ENCODE measurements around the gene ADGRG7.

Gene ADGRG7

DNA sequence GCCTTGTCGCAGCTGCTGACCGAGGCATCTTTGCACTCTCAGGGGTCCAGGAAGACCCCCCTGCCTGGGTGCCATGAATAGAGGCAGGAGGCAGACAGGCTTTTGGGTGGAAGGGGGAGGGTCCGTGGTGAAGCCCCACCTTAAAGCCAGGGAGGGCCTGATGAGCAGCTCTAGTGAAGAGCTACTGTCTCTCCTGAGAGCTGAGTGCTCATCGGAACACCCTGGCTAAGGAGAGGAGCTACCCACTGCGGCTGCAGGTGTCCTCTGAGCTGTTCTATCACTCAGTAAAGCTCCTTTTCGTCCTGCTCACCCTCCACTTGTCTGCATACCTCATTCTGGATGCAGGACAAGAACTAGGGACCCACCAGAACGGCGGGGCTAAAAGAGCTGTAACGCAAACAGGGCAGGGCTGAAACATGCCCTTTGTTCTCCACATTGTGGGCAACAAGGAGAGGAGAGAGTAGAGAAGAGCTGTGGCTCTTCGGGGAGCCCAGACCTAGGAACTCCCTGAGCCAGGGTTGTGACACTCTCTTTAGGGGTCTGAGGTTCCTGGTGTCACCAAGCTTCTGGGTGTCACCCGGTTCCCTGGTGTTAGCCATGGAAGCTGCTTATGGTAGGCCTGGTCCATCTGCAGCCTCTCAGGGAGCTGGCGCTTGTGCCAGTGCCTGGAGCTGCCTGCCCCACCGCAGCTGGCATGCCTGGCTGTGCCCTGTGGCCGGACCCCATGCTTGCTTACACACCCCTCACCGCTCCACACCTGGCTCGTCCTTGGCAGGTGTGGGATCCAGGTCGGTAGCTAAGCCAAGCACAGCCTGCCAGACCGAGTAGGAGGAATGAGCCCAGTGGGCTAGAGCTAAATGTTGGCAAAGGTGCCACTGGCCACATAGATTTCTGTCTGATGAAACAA, 73.7 kb downstream of the ADGRG7 start:
- DNase-seq (ENCODE audit: insufficient read length, low spot score) (no peak), FAIRE-seq (no peak)

DNA sequence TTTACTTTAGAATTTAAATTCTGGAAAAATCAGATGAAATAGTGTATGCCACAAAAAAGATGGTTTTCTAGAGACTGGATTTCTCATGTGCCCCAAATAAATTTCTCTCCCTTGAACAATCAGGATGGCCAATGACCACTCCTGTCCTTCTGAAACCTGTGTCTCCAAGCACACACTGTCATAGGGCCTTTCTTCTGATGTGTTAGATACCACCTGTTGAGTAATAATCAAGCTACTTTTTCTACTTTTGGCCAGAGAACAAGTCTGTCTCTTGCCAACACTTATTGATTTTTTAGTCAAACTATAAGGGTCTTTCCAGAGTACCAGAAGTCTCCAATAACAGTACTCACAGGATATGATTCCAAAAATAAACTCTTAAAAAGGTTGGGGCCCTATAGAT, 83.8 kb downstream of the ADGRG7 start:
- FAIRE-seq, result no peak
- TF ChIP-seq POU2F2 (IDR thresholded peaks at IDR 0.05; ENCODE audit: low read depth, low read length) (no peak), POLR2AphosphoS5 (IDR thresholded peaks at IDR 0.05; ENCODE audit: low read depth, low read length) (no peak), PAX5 (IDR thresholded peaks at IDR 0.05; ENCODE audit: insufficient read depth, low read length, severe bottlenecking) (no peak), SPI1 (IDR thresholded peaks at IDR 0.05; ENCODE audit: low read depth, low read length) (no peak), POLR2A (IDR thresholded peaks at IDR 0.05; ENCODE audit: low read depth, low read length) (no peak), TAF1 (IDR thresholded peaks at IDR 0.05; ENCODE audit: low read depth, low read length) (no peak)
- no peak for DNase-seq (ENCODE audit: insufficient read length, low spot score)

More for the DNA sequence above, 73.7 kb downstream of the ADGRG7 start:
- TF ChIP-seq TAF1 (IDR thresholded peaks at IDR 0.05; ENCODE audit: low read depth, low read length), result no peak
- no peak for TF ChIP-seq SPI1 (IDR thresholded peaks at IDR 0.05; ENCODE audit: low read depth, low read length)
- no peak for TF ChIP-seq PAX5 (IDR thresholded peaks at IDR 0.05; ENCODE audit: insufficient read depth, low read length, severe bottlenecking)
- no peak for TF ChIP-seq POU2F2 (IDR thresholded peaks at IDR 0.05; ENCODE audit: low read depth, low read length)
- TF ChIP-seq POLR2AphosphoS5 (IDR thresholded peaks at IDR 0.05; ENCODE audit: low read depth, low read length), result no peak
- no peak for TF ChIP-seq POLR2A (IDR thresholded peaks at IDR 0.05; ENCODE audit: low read depth, low read length)

DNA sequence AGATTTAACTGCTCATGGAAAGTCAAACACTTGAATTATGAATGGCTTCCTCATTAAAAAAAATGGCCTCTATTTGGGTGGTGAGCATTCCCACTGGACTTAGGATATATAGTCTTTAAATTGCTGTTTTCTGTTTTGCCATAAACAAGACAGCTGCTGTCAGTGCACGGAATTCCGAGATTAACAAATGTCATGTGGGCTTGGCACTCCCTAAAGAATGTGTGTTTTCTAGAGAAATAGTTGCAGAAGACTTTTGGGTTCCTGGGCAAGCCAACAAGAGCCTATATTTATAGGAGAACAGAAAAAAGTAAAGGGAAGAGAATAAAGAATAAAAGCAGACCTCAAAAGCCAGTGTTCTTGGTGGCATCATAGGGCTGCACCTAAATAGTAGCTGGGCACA, 86.3 kb downstream of the ADGRG7 start:
- FAIRE-seq (no peak), DNase-seq (ENCODE audit: insufficient read length, low spot score) (no peak)
- TF ChIP-seq POLR2A (IDR thresholded peaks at IDR 0.05; ENCODE audit: low read depth, low read length) (no peak), POLR2AphosphoS5 (IDR thresholded peaks at IDR 0.05; ENCODE audit: low read depth, low read length) (no peak), SPI1 (IDR thresholded peaks at IDR 0.05; ENCODE audit: low read depth, low read length) (no peak), TAF1 (IDR thresholded peaks at IDR 0.05; ENCODE audit: low read depth, low read length) (no peak), POU2F2 (IDR thresholded peaks at IDR 0.05; ENCODE audit: low read depth, low read length) (no peak), PAX5 (IDR thresholded peaks at IDR 0.05; ENCODE audit: insufficient read depth, low read length, severe bottlenecking) (no peak)

DNA sequence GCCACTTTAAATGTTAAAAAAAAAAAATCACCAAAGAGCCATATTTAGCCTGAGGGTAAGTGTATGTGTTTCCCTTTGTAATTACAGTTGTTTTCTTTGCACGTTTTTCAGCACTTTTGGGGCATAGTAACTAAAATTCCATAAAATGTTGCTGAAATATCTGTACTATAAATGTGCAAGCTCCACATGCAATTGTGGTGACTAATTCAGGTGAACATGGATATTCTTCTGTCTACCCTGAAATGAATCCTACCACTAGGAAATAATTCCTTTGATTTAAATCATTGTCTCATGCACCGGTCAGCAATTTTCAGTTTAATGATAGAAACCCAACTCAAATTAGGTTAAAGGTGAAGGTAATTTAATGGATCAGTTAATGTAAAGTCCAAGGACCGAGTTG, 86.8 kb downstream of the ADGRG7 start:
- FAIRE-seq (no peak), DNase-seq (ENCODE audit: insufficient read length, low spot score) (no peak)
- no peak for TF ChIP-seq POLR2AphosphoS5 (IDR thresholded peaks at IDR 0.05; ENCODE audit: low read depth, low read length)
- TF ChIP-seq SPI1 (IDR thresholded peaks at IDR 0.05; ENCODE audit: low read depth, low read length), result no peak
- no peak for TF ChIP-seq POU2F2 (IDR thresholded peaks at IDR 0.05; ENCODE audit: low read depth, low read length)
- no peak for TF ChIP-seq POLR2A (IDR thresholded peaks at IDR 0.05; ENCODE audit: low read depth, low read length)
- TF ChIP-seq PAX5 (IDR thresholded peaks at IDR 0.05; ENCODE audit: insufficient read depth, low read length, severe bottlenecking), result no peak
- no peak for TF ChIP-seq TAF1 (IDR thresholded peaks at IDR 0.05; ENCODE audit: low read depth, low read length)

DNA sequence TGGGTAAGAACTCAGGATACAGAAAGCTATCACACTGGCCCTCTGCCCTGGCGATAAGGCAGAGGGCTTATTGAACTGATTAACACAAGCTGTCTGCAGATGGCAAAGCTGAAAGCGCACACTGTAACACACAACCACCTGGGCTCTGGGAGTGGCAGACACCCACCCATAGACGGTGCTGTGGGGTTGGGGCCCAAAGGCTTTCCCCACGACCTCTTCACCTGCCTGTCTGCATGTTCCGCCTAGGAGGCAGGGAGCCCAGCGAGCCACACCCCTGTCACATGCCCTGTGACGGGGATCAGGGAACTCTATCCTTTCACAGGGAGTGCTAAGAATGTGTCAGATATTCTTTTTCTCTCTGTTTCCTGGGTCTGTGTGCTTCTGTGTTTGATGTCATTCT, 87.8 kb downstream of the ADGRG7 start:
- no peak for DNase-seq (ENCODE audit: insufficient read length, low spot score)
- no peak for FAIRE-seq
- TF ChIP-seq SPI1 (IDR thresholded peaks at IDR 0.05; ENCODE audit: low read depth, low read length) (no peak), POLR2A (IDR thresholded peaks at IDR 0.05; ENCODE audit: low read depth, low read length) (no peak), TAF1 (IDR thresholded peaks at IDR 0.05; ENCODE audit: low read depth, low read length) (no peak), POLR2AphosphoS5 (IDR thresholded peaks at IDR 0.05; ENCODE audit: low read depth, low read length) (no peak), PAX5 (IDR thresholded peaks at IDR 0.05; ENCODE audit: insufficient read depth, low read length, severe bottlenecking) (no peak), POU2F2 (IDR thresholded peaks at IDR 0.05; ENCODE audit: low read depth, low read length) (no peak)

DNA sequence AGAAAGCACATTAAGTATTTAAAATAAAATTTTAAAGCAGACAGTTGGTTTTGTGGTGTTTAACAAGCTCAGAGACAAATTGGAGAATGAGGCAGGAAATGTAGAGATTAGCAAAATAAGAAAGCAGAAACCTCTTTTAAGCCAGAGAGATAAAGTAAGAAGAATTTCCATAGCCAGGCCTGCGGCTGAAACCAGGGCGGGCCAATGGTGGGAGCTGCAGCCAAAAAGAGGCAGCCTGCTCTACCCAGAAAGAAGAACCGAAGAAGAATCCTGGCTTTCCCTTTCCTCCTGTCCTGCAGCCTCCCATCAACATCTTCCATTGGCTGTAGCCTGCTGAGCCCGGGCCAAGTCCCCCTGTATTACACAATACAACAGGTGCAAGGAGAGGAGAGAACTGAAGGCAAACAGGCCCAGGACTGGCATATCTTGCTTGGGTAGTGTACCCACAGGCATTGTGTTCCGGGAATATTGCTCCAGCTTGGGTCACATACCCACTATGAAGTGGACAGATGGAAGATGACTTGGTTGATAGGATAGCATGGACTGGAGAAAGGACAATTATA, 88.4 kb downstream of the ADGRG7 start:
- no peak for FAIRE-seq
- TF ChIP-seq SPI1 (IDR thresholded peaks at IDR 0.05; ENCODE audit: low read depth, low read length) (no peak), POLR2A (IDR thresholded peaks at IDR 0.05; ENCODE audit: low read depth, low read length) (no peak), POLR2AphosphoS5 (IDR thresholded peaks at IDR 0.05; ENCODE audit: low read depth, low read length) (no peak), TAF1 (IDR thresholded peaks at IDR 0.05; ENCODE audit: low read depth, low read length) (no peak), PAX5 (IDR thresholded peaks at IDR 0.05; ENCODE audit: insufficient read depth, low read length, severe bottlenecking) (no peak), POU2F2 (IDR thresholded peaks at IDR 0.05; ENCODE audit: low read depth, low read length) (no peak)
- DNase-seq (ENCODE audit: insufficient read length, low spot score), result no peak

DNA sequence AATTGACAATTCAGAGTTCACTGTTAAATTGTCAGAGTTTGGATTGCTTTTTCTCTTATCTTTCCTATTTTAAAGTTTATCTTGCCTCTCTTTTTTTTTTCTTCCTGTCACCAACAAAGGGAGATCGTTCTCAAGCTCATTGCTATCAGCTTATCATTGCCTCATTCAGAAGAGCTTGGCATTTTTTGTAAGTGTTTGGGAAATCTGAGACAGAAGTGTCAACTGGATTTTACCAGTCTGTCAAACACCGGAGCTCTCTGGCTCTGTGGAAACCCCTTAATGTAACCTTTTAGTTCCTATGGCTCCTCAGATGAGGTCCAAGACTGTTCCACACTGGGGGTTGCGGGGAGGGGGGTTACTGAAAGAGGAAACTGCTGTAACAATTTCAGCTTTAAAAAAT, 89.3 kb downstream of the ADGRG7 start:
- TF ChIP-seq SPI1 (IDR thresholded peaks at IDR 0.05; ENCODE audit: low read depth, low read length) (no peak), POU2F2 (IDR thresholded peaks at IDR 0.05; ENCODE audit: low read depth, low read length) (no peak), TAF1 (IDR thresholded peaks at IDR 0.05; ENCODE audit: low read depth, low read length) (no peak), PAX5 (IDR thresholded peaks at IDR 0.05; ENCODE audit: insufficient read depth, low read length, severe bottlenecking) (no peak), POLR2AphosphoS5 (IDR thresholded peaks at IDR 0.05; ENCODE audit: low read depth, low read length) (no peak), POLR2A (IDR thresholded peaks at IDR 0.05; ENCODE audit: low read depth, low read length) (no peak)
- no peak for DNase-seq (ENCODE audit: insufficient read length, low spot score)
- no peak for FAIRE-seq

DNA sequence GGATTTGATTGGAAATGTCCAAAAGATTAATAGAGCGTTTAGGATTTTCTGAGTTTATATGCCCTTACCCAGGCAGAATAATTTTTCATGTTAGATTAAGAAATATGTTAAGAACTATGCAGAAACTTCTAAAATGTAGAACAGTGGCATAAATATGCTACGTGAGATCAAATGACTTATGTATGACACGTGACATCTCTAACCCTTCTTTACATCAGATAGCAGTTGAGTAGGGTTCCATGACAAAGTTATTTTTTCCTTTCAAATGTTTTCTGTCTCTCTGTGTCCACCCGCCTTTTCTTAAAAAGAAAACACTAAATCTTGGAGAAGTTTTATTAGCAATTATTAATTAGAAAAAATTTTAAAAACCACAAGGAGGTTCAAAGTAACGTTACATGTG, 91.3 kb downstream of the ADGRG7 start:
- DNase-seq (ENCODE audit: insufficient read length, low spot score), result no peak
- no peak for FAIRE-seq
- no peak for TF ChIP-seq PAX5 (IDR thresholded peaks at IDR 0.05; ENCODE audit: insufficient read depth, low read length, severe bottlenecking)
- TF ChIP-seq POLR2A (IDR thresholded peaks at IDR 0.05; ENCODE audit: low read depth, low read length), result no peak
- TF ChIP-seq TAF1 (IDR thresholded peaks at IDR 0.05; ENCODE audit: low read depth, low read length), result no peak
- no peak for TF ChIP-seq POLR2AphosphoS5 (IDR thresholded peaks at IDR 0.05; ENCODE audit: low read depth, low read length)
- no peak for TF ChIP-seq SPI1 (IDR thresholded peaks at IDR 0.05; ENCODE audit: low read depth, low read length)
- no peak for TF ChIP-seq POU2F2 (IDR thresholded peaks at IDR 0.05; ENCODE audit: low read depth, low read length)
